Measurements from ENCODE around the gene SLC17A3.

GRCh38 chr6:25872814-25873213 lies 1.2 kb downstream of the SLC17A3 start:
- TF ChIP-seq CTCF (IDR thresholded peaks at IDR 0.05; ENCODE audit: poor library complexity, severe bottlenecking) (no peak), REST (IDR thresholded peaks at IDR 0.05; ENCODE audit: borderline replicate concordance) (no peak)
